Measurements from ENCODE around the gene LILRA5. TPM values are rescaled to one million over a fixed set of nuclear protein-coding genes. Genes with fewer than 3 reads are reported as not detected.
"Not testable (repeated sequence)": the region's sequence is repeated elsewhere in the genome, so short reads cannot be mapped to it uniquely, and the experiment has no call there.

The LILRA5 gene
- total RNA-seq, 3 donors from 2014 or later, result not detected

GRCh38 chr19:54324071-54324470 is 11.1 kb upstream of the LILRA5 start:
- no peak for DNase-seq
- Mint-ChIP-seq H3K4me1 (ENCODE audit: low read depth) (peaks cover 29% of the 10 kb centered on the region), H3K4me3 (no peak overlapping the region), H3K27me3 (ENCODE audit: low read depth) (peaks cover 15% of the 10 kb centered on the region), H3K9me3 (no peaks in the 10 kb centered on the region), H3K36me3 (ENCODE audit: insufficient read depth) (no peaks in the 10 kb centered on the region)
- ATAC-seq, result no peak

GRCh38 chr19:54322934-54323333 is 10.0 kb upstream of the LILRA5 start:
- not testable (repeated sequence) for H3K9me3 Mint-ChIP-seq; ATAC-seq; H3K4me3 Mint-ChIP-seq; DNase-seq; H3K36me3 Mint-ChIP-seq (ENCODE audit: insufficient read depth)
- Mint-ChIP-seq H3K27me3 (ENCODE audit: low read depth) (peaks cover 20% of the 10 kb centered on the region), H3K4me1 (ENCODE audit: low read depth) (peaks cover 19% of the 10 kb centered on the region)

- not testable (repeated sequence) for ATAC-seq; H3K9me3 Mint-ChIP-seq; H3K4me3 Mint-ChIP-seq; H3K36me3 Mint-ChIP-seq (ENCODE audit: insufficient read depth); DNase-seq
- peaks cover 25% of the 10 kb centered on the region for H3K27me3 Mint-ChIP-seq (ENCODE audit: low read depth)
- peaks cover 14% of the 10 kb centered on the region for H3K4me1 Mint-ChIP-seq (ENCODE audit: low read depth)
Observed at GRCh38 chr19:54322295-54322694, 9.3 kb upstream of the LILRA5 start.

GRCh38 chr19:54319892-54320670 is 7.1 kb upstream of the LILRA5 start:
- DNase-seq (no peak), ATAC-seq (no peak)
- Mint-ChIP-seq H3K27me3 (ENCODE audit: low read depth) (peaks cover 30% of the 10 kb centered on the region), H3K9me3 (no peaks in the 10 kb centered on the region), H3K4me1 (ENCODE audit: low read depth) (peaks cover 1% of the 10 kb centered on the region), H3K4me3 (no peak overlapping the region), H3K36me3 (ENCODE audit: insufficient read depth) (no peaks in the 10 kb centered on the region)

GRCh38 chr19:54319049-54319448 is 6.1 kb upstream of the LILRA5 start:
- no peak for DNase-seq
- H3K36me3 Mint-ChIP-seq (ENCODE audit: insufficient read depth), result no peaks in the 10 kb centered on the region

GRCh38 chr19:54317965-54318240 is 4.9 kb upstream of the LILRA5 start:
- no peaks in the 10 kb centered on the region for H3K36me3 Mint-ChIP-seq (ENCODE audit: insufficient read depth)
- ATAC-seq (no peak), DNase-seq (no peak)
- H3K4me1 Mint-ChIP-seq (ENCODE audit: low read depth), result no peaks in the 10 kb centered on the region
- no peak overlapping the region for H3K4me3 Mint-ChIP-seq
- no peaks in the 10 kb centered on the region for H3K9me3 Mint-ChIP-seq
- H3K27me3 Mint-ChIP-seq (ENCODE audit: low read depth), result peaks cover 33% of the 10 kb centered on the region

More at GRCh38 chr19:54319049-54319448, 6.1 kb upstream of the LILRA5 start:
- no peaks in the 10 kb centered on the region for H3K9me3 Mint-ChIP-seq
- H3K27me3 Mint-ChIP-seq (ENCODE audit: low read depth), result peaks cover 27% of the 10 kb centered on the region
- no peaks in the 10 kb centered on the region for H3K4me1 Mint-ChIP-seq (ENCODE audit: low read depth)
- ATAC-seq, result no peak
- no peak overlapping the region for H3K4me3 Mint-ChIP-seq

GRCh38 chr19:54317108-54317964 is 4.4 kb upstream of the LILRA5 start:
- ATAC-seq, result no peak
- Mint-ChIP-seq H3K4me3 (no peak overlapping the region), H3K36me3 (ENCODE audit: insufficient read depth) (no peaks in the 10 kb centered on the region), H3K27me3 (ENCODE audit: low read depth) (peaks cover 39% of the 10 kb centered on the region), H3K4me1 (ENCODE audit: low read depth) (no peaks in the 10 kb centered on the region), H3K9me3 (no peaks in the 10 kb centered on the region)
- no peak for DNase-seq

- no peaks in the 10 kb centered on the region for H3K4me1 Mint-ChIP-seq (ENCODE audit: low read depth)
- no peaks in the 10 kb centered on the region for H3K9me3 Mint-ChIP-seq
- ATAC-seq (no peak), DNase-seq (no peak)
- no peak overlapping the region for H3K4me3 Mint-ChIP-seq
- no peaks in the 10 kb centered on the region for H3K36me3 Mint-ChIP-seq (ENCODE audit: insufficient read depth)
- peaks cover 39% of the 10 kb centered on the region for H3K27me3 Mint-ChIP-seq (ENCODE audit: low read depth)
Observed at GRCh38 chr19:54316746-54317107, 3.8 kb upstream of the LILRA5 start.

GRCh38 chr19:54315956-54316355 is 3.0 kb upstream of the LILRA5 start:
- Mint-ChIP-seq H3K4me1 (ENCODE audit: low read depth) (no peaks in the 10 kb centered on the region), H3K9me3 (no peaks in the 10 kb centered on the region), H3K4me3 (no peak overlapping the region), H3K27me3 (ENCODE audit: low read depth) (peaks cover 41% of the 10 kb centered on the region), H3K36me3 (ENCODE audit: insufficient read depth) (no peaks in the 10 kb centered on the region)
- no peak for ATAC-seq
- no peak for DNase-seq

GRCh38 chr19:54312011-54312410 is 955 bp downstream of the LILRA5 start:
- H3K27me3 Mint-ChIP-seq (ENCODE audit: low read depth), result peaks cover 32% of the 10 kb centered on the region
- DNase-seq (no peak), ATAC-seq (no peak)

GRCh38 chr19:54311486-54311885 is 1.5 kb downstream of the LILRA5 start:
- Mint-ChIP-seq H3K9me3 (no peaks in the 10 kb centered on the region), H3K4me1 (ENCODE audit: low read depth) (no peaks in the 10 kb centered on the region), H3K36me3 (ENCODE audit: insufficient read depth) (no peaks in the 10 kb centered on the region), H3K4me3 (no peak overlapping the region), H3K27me3 (ENCODE audit: low read depth) (peaks cover 30% of the 10 kb centered on the region)
- DNase-seq (no peak), ATAC-seq (no peak)

More at GRCh38 chr19:54312011-54312410, 955 bp downstream of the LILRA5 start:
- H3K4me1 Mint-ChIP-seq (ENCODE audit: low read depth), result no peaks in the 10 kb centered on the region
- no peak overlapping the region for H3K4me3 Mint-ChIP-seq
- H3K36me3 Mint-ChIP-seq (ENCODE audit: insufficient read depth), result no peaks in the 10 kb centered on the region
- H3K9me3 Mint-ChIP-seq, result no peaks in the 10 kb centered on the region

- H3K36me3 Mint-ChIP-seq (ENCODE audit: insufficient read depth), result no peaks in the 10 kb centered on the region
- H3K4me3 Mint-ChIP-seq, result no peak overlapping the region
- H3K4me1 Mint-ChIP-seq (ENCODE audit: low read depth), result peaks cover 3% of the 10 kb centered on the region
- ATAC-seq, result no peak
- H3K9me3 Mint-ChIP-seq, result no peaks in the 10 kb centered on the region
- no peak for DNase-seq
- H3K27me3 Mint-ChIP-seq (ENCODE audit: low read depth), result peaks cover 26% of the 10 kb centered on the region
Observed at GRCh38 chr19:54310543-54310942, 2.4 kb downstream of the LILRA5 start.

GRCh38 chr19:54309811-54310210 is 3.2 kb downstream of the LILRA5 start:
- DNase-seq, result no peak
- no peaks in the 10 kb centered on the region for H3K9me3 Mint-ChIP-seq
- H3K27me3 Mint-ChIP-seq (ENCODE audit: low read depth), result peaks cover 30% of the 10 kb centered on the region
- no peaks in the 10 kb centered on the region for H3K36me3 Mint-ChIP-seq (ENCODE audit: insufficient read depth)
- H3K4me3 Mint-ChIP-seq, result no peak overlapping the region
- H3K4me1 Mint-ChIP-seq (ENCODE audit: low read depth), result peaks cover 9% of the 10 kb centered on the region
- no peak for ATAC-seq

GRCh38 chr19:54307389-54308020 is 5.5 kb downstream of the LILRA5 start:
- Mint-ChIP-seq H3K27me3 (ENCODE audit: low read depth) (peaks cover 20% of the 10 kb centered on the region), H3K9me3 (no peaks in the 10 kb centered on the region), H3K4me1 (ENCODE audit: low read depth) (peaks cover 22% of the 10 kb centered on the region), H3K36me3 (ENCODE audit: insufficient read depth) (no peaks in the 10 kb centered on the region), H3K4me3 (no peak overlapping the region)
- DNase-seq (no peak), ATAC-seq (no peak)
